Measurements from ENCODE around the gene KCNB1.

DNA sequence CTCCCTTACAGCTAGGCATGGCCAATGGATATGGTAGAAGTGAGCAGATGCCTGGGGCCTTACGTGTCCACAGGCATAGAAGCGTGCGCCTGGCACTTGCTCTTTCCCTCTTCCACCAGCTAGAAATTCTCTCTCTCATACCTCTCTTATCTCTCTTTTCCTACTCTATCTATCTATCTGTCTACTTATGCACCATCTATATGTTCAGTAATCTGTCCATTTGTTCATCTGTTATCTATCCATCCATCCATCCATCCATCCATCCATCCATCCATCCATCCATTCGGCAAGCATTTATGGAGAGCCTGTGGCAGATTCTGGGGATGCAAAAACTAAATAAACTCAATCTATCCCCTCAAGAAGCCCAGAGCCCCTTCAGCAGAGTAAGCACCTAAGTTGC lies 70.2 kb downstream of the KCNB1 start:
- TF ChIP-seq SMC3 (IDR thresholded peaks at IDR 0.05; ENCODE audit: low read depth, low read length), result no peak
- TF ChIP-seq, protein P1, sequence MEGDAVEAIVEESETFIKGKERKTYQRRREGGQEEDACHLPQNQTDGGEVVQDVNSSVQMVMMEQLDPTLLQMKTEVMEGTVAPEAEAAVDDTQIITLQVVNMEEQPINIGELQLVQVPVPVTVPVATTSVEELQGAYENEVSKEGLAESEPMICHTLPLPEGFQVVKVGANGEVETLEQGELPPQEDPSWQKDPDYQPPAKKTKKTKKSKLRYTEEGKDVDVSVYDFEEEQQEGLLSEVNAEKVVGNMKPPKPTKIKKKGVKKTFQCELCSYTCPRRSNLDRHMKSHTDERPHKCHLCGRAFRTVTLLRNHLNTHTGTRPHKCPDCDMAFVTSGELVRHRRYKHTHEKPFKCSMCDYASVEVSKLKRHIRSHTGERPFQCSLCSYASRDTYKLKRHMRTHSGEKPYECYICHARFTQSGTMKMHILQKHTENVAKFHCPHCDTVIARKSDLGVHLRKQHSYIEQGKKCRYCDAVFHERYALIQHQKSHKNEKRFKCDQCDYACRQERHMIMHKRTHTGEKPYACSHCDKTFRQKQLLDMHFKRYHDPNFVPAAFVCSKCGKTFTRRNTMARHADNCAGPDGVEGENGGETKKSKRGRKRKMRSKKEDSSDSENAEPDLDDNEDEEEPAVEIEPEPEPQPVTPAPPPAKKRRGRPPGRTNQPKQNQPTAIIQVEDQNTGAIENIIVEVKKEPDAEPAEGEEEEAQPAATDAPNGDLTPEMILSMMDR (conservative IDR thresholded peaks at IDR 0.05; ENCODE audit: low read depth, low read length), result no peak
- TF ChIP-seq MXI1 (IDR thresholded peaks at IDR 0.05; ENCODE audit: borderline replicate concordance, low read depth, low read length), result no peak

Data from IMR-90 (cell line).